Epithelial cell of proximal tubule (primary cell): Measurements from ENCODE around the gene FCHO1. TPM values are rescaled to one million over a fixed set of nuclear protein-coding genes. Genes with fewer than 3 reads are reported as not detected.
A peak's percentile ranks its signal among the peaks of the same experiment; 100 is the strongest.

Source experiments
- DNase-seq: peaks from one replicate; pipeline ENCODE4 v3.0.0-alpha.2; 2011; ENCODE audit warnings: low read depth
- H3K4me3 ChIP-seq: 2 replicates; pipeline ENCODE4 v1.5.1; 2011; ENCODE audit warnings: low read depth, mild to moderate bottlenecking, low read length
- total RNA-seq: library from RNA; depleted of rRNA; stranded (reverse); fragments of >200 nt; gene quantifications from 2 replicates; pipeline ENCODE4 v1.2.3, GENCODE V29; 2015
- TF ChIP-seq, protein P1 (sequence below): conservative IDR thresholded peaks from 2 replicates; pipeline ENCODE4 v1.5.1; 2012; ENCODE audit warnings: low read depth, mild to moderate bottlenecking, low read length

The FCHO1 gene
- total RNA-seq, 1 donor from 2014 or later: 18.0 TPM

- no peak for DNase-seq
- no peak overlapping the region for H3K4me3 ChIP-seq
- TF ChIP-seq, protein P1, sequence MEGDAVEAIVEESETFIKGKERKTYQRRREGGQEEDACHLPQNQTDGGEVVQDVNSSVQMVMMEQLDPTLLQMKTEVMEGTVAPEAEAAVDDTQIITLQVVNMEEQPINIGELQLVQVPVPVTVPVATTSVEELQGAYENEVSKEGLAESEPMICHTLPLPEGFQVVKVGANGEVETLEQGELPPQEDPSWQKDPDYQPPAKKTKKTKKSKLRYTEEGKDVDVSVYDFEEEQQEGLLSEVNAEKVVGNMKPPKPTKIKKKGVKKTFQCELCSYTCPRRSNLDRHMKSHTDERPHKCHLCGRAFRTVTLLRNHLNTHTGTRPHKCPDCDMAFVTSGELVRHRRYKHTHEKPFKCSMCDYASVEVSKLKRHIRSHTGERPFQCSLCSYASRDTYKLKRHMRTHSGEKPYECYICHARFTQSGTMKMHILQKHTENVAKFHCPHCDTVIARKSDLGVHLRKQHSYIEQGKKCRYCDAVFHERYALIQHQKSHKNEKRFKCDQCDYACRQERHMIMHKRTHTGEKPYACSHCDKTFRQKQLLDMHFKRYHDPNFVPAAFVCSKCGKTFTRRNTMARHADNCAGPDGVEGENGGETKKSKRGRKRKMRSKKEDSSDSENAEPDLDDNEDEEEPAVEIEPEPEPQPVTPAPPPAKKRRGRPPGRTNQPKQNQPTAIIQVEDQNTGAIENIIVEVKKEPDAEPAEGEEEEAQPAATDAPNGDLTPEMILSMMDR: no peak
These were observed 17.1 kb upstream of the FCHO1 start for GRCh38 chr19:17734146-17734545.

GRCh38 chr19:17735410-17735809 lies 15.9 kb upstream of the FCHO1 start:
- H3K4me3 ChIP-seq: no peak overlapping the region
- DNase-seq: no peak
- TF ChIP-seq, protein P1: no peak

DNA sequence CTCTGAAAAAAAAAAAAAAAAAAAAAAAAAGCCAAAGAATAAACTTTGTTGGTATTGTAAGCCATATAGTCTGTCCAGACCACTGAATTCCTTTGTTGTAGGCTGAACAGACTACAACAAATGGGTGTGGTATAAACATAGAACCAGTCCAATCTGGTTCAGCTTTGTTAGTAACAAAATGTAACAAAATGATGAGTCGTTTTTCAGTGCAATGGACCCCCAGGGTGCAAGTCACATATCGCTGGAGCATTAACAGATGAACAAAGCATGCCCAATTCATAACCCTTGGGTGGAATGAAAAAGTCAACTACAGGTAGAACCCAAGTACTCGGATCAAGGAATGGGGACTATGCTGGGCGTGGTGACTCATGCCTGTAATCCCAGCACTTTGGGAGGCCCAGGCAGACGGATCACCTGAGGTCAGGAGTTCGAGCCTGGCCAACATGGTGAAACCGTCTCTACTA lies 13.6 kb upstream of the FCHO1 start:
- no peak overlapping the region for H3K4me3 ChIP-seq
- TF ChIP-seq, protein P1: no peak
- no peak for DNase-seq

DNA sequence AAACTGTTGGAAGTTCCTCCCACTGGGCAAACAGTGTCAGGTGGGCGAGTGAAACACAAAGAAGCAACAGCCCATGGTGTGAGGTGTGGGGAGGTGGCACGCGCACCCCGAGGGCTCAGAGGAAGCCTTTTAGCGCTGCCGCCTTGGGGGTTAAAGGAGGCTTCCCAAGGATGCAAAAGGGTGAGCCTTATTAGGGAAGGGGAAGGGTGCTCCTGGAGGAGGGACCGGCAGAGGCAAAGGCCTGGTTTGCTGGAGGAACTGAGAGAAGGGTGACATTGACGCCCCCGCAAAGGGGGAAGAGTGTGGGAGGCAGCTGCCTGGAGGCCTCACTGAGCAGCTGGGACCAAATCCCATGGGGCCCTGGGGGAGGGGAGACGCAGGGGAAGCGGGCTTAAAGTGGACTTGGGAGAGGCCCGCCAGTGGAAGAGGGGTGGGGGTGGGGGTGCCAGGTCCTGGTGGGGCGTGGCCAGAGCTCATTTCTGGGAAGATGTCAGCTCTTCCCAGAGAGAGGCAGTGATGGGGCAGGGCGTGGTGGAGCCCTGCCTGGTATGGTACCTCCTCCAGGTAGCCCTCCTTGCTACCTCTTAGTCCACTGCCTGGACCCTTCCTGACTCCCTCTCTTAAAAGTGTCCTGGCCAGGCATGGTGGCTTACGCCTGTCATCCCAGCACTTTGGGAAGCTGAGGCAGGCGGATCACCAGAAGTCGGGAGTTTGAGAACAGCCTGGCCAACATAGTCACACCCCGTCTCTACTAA lies 12.0 kb upstream of the FCHO1 start:
- no peak overlapping the region for H3K4me3 ChIP-seq
- DNase-seq: no peak
- TF ChIP-seq, protein P1: no peak

GRCh38 chr19:17741456-17741855 lies 9.8 kb upstream of the FCHO1 start:
- no peak overlapping the region for H3K4me3 ChIP-seq
- TF ChIP-seq, protein P1: no peak
- no peak for DNase-seq

- peak; percentile 19 for DNase-seq
- no peak overlapping the region for H3K4me3 ChIP-seq
- TF ChIP-seq, protein P1: no peak
These were observed 7.2 kb upstream of the FCHO1 start for GRCh38 chr19:17743874-17744580.
